HCT116 (cell line): ENCODE results near the gene ZBTB21. TPM values are rescaled to one million over a fixed set of nuclear protein-coding genes. Genes with fewer than 3 reads are reported as not detected.
"Not testable (repeated sequence)": the region's sequence is repeated elsewhere in the genome, so short reads cannot be mapped to it uniquely, and the experiment has no call there.

ENCODE experiments used
- ATAC-seq: fragments of 200-7000 bp; cut with Tn5 transposase; 2 replicates; pipeline ENCODE4 v1.9.1; 2020; ENCODE audit warnings: mild to moderate bottlenecking, moderate library complexity
- BruUV-seq: library from RNA; stranded (reverse); fragments of 400-500 nt; replicated peaks from 2 replicates; lab custom pipeline; 2021; lab: Mats Ljungman, UMichigan
- CTCF ChIA-PET: fragments of 300-600 bp; sonication (Branson Sonifier 250); formaldehyde crosslinking; loops from one replicate; lab custom pipeline; 2021; ENCODE audit warnings: antibody characterized with exemption; lab: Charles Lee
- POLR2A ChIA-PET: fragments of 300-600, 350-600 bp; sonication (Branson Sonifier 250); formaldehyde crosslinking; loops from one replicate; lab custom pipeline; 2021; ENCODE audit warnings: antibody characterized with exemption; lab: Charles Lee
- RAD21 ChIA-PET, 2 experiments: fragments of 300-600 bp; sonication (Branson Sonifier 250); formaldehyde crosslinking; loops; one replicate each; lab custom pipeline; 2023; ENCODE audit warnings: low total read pairs in 2 of 2; ENCODE audit not compliant: uncharacterized antibody in 2 of 2, unreplicated experiment in 2 of 2, low non-redundant PET in 1 of 2; lab: Charles Lee
- DNase-seq: peaks from one replicate; pipeline ENCODE4 v3.0.0-alpha.2; 2010; ENCODE audit warnings: low read depth, low spot score
- H2AFZ ChIP-seq: fragments of 200-600 bp; shearing (Covaris generic), sonication (generic); 2 replicates; pipeline ENCODE4 v1.6.1; 2017; ENCODE audit warnings: low read depth, mixed run types, mixed read lengths, antibody characterized with exemption, low read length; ENCODE audit not compliant: poor library complexity, severe bottlenecking
- H3K27ac ChIP-seq: 2 replicates; pipeline ENCODE4 v1.5.1; 2012; ENCODE audit warnings: low read depth, low read length
- H3K27me3 ChIP-seq: fragments of 200-600 bp; sonication (generic); 2 replicates; pipeline ENCODE4 v1.6.1; 2016; ENCODE audit warnings: mixed run types, low read length, mixed read lengths; ENCODE audit not compliant: insufficient read depth
- H3K36me3 ChIP-seq, 2 experiments: fragments of 200-500 bp in 1 of 2; fragments of 200-600 bp in 1 of 2; sonication (Bioruptor generic) in 1 of 2; sonication (generic) in 1 of 2; 2 replicates each; pipeline versions ENCODE4 v1.5.1 to v1.6.1; 2014 to 2016; ENCODE audit warnings: low read length in 2 of 2, inconsistent platforms in 1 of 2, mixed read lengths in 1 of 2, mixed run types in 1 of 2; ENCODE audit not compliant: insufficient read depth in 2 of 2, control insufficient read depth in 1 of 2
- H3K4me1 ChIP-seq, 2 experiments: fragments of 200-600 bp in 1 of 2; sonication (generic) in 1 of 2; 2 replicates each; pipeline versions ENCODE4 v1.5.1 to v1.6.1; 2012 to 2017; ENCODE audit warnings: low read length in 2 of 2, inconsistent platforms in 1 of 2, mild to moderate bottlenecking in 1 of 2, mixed read lengths in 1 of 2, mixed run types in 1 of 2, moderate library complexity in 1 of 2; ENCODE audit not compliant: insufficient read depth in 2 of 2, control insufficient read depth in 1 of 2
- H3K4me2 ChIP-seq: fragments of 200-600 bp; sonication (generic); 2 replicates; pipeline ENCODE4 v1.6.1; 2017; ENCODE audit warnings: mixed run types, low read length, mixed read lengths
- H3K4me3 ChIP-seq, 2 experiments: fragments of 200-600 bp in 1 of 2; sonication (generic) in 1 of 2; replicated peaks in 1 of 2; 2 replicates each; pipeline ENCODE4 v1.5.1; 2011 to 2016; ENCODE audit warnings: low read length in 2 of 2, control low read depth in 1 of 2, low read depth in 1 of 2, mild to moderate bottlenecking in 1 of 2, mixed read lengths in 1 of 2, mixed run types in 1 of 2
- H3K79me2 ChIP-seq: fragments of 200-600 bp; sonication (generic); 2 replicates; pipeline ENCODE4 v1.6.1; 2017; ENCODE audit warnings: mild to moderate bottlenecking, mixed run types, low read length, moderate library complexity, mixed read lengths; ENCODE audit not compliant: insufficient read depth
- H3K9ac ChIP-seq: fragments of 200-600 bp; sonication (generic); 2 replicates; pipeline ENCODE4 v1.6.1; 2016; ENCODE audit warnings: low read length, mixed read lengths
- H3K9me2 ChIP-seq: fragments of 200-600 bp; sonication (generic), shearing (Covaris generic); 2 replicates; pipeline ENCODE4 v1.6.1; 2017; ENCODE audit warnings: mixed run types, mild to moderate bottlenecking, moderate library complexity; ENCODE audit not compliant: insufficient read depth
- H3K9me3 ChIP-seq, 2 experiments: fragments of 200-500 bp in 1 of 2; fragments of 200-600 bp in 1 of 2; sonication (Bioruptor generic) in 1 of 2; sonication (generic) in 1 of 2; 2 replicates each; pipeline ENCODE4 v1.6.1; 2014 to 2017; ENCODE audit warnings: low read length in 2 of 2, mixed read lengths in 2 of 2, inconsistent platforms in 1 of 2, low read depth in 1 of 2, mild to moderate bottlenecking in 1 of 2, mixed run types in 1 of 2, moderate library complexity in 1 of 2; ENCODE audit not compliant: control insufficient read depth in 1 of 2, insufficient read depth in 1 of 2
- H4K20me1 ChIP-seq: fragments of 200-600 bp; sonication (generic), shearing (Covaris generic); 2 replicates; pipeline ENCODE4 v1.6.1; 2017; ENCODE audit warnings: mixed run types, mild to moderate bottlenecking, moderate library complexity; ENCODE audit not compliant: insufficient read depth
- CEBPB ChIP-seq: IDR thresholded peaks from 2 replicates; pipeline ENCODE4 v1.6.1; 2012; ENCODE audit warnings: low read depth
- MAX ChIP-seq: IDR thresholded peaks from 2 replicates; pipeline ENCODE4 v1.6.1; 2012
- POLR2A ChIP-seq: IDR thresholded peaks from 2 replicates; pipeline ENCODE4 v1.7.0; 2011; ENCODE audit warnings: borderline replicate concordance; ENCODE audit not compliant: insufficient read depth, insufficient read length; ENCODE audit errors: extremely low read depth
- RAD21 ChIP-seq: IDR thresholded peaks from 2 replicates; pipeline ENCODE4 v1.6.1; 2012; ENCODE audit warnings: low read depth, mild to moderate bottlenecking
- SIN3A ChIP-seq: IDR thresholded peaks from 2 replicates; pipeline ENCODE4 v1.6.1; 2012; ENCODE audit warnings: low read depth
- SP1 ChIP-seq: IDR thresholded peaks from 2 replicates; pipeline ENCODE4 v1.6.1; 2012; ENCODE audit warnings: low read depth
- YY1 ChIP-seq: IDR thresholded peaks from 2 replicates; pipeline ENCODE4 v1.6.1; 2011; ENCODE audit warnings: low read length, low read depth, moderate library complexity, mild to moderate bottlenecking; ENCODE audit not compliant: insufficient replicate concordance; ENCODE audit errors: extremely low read depth
- ZNF274 ChIP-seq: fragments of 200-500 bp; sonication (Bioruptor generic); IDR thresholded peaks from 2 replicates; pipeline ENCODE4 v1.6.1; 2014; ENCODE audit warnings: mild to moderate bottlenecking, low read depth, low read length, inconsistent platforms
- intact Hi-C: fragments of 100-400 bp; cut with micrococcal nuclease; formaldehyde crosslinking; loops from 2 replicates; pipeline ENCODE4 v1.10.0; 2022
- total RNA-seq: library from RNA; stranded (reverse); gene quantifications from one replicate; pipeline ENCODE4 v1.2.1, GENCODE V29; 2021; ENCODE audit not compliant: unreplicated experiment
- TF ChIP-seq, protein P1 (sequence below): IDR thresholded peaks from 2 replicates; pipeline ENCODE4 v1.6.1; 2012
- TF ChIP-seq, protein P2 (sequence below), 3 experiments: fragments of 200-600 bp in 1 of 3; sonication (generic) in 1 of 3; IDR thresholded peaks in 2 of 3; conservative IDR thresholded peaks in 1 of 3; 2 replicates each; pipeline ENCODE4 v1.5.1; 2012 to 2017; ENCODE audit warnings: low read depth in 2 of 3, low read length in 2 of 3, antibody characterized with exemption in 1 of 3, borderline replicate concordance in 1 of 3, control low read depth in 1 of 3, mild to moderate bottlenecking in 1 of 3, mixed read lengths in 1 of 3, mixed run types in 1 of 3, moderate library complexity in 1 of 3; ENCODE audit not compliant: insufficient read depth in 1 of 3

Gene ZBTB21
- total RNA-seq, 1 experiment from 2014 or later: 28.7 TPM

DNA sequence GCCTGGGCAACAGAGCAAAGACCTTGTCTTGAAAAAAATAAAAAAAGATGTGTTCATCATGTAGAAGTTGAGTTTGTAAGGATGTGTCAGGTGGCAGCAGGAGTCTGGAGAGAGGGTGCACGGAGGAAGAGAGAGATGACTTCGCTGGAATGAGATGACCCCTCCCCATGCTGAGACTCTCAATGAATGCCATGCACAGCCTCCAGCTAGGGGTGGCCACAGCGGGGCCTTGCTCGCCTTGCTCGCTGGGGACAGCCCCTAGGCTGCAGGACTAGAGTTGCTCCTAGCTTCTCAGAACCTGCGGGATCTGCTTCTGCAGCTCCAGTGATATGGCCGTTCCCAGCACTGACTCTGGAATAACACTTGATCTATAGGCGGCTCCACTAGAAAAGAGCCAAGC, 49.8 kb downstream of the ZBTB21 start:
- Histone ChIP-seq H3K9me3 (no peaks in the 10 kb centered on the region), H2AFZ (no peak overlapping the region), H3K27me3 (no peaks in the 10 kb centered on the region), H3K9me2 (no peaks in the 10 kb centered on the region), H3K36me3 (no peaks in the 10 kb centered on the region), H3K4me2 (no peak overlapping the region), H3K9ac (no peak overlapping the region), H3K4me3 (no peak overlapping the region), H3K4me1 (peaks cover 21 to 35% of the 10 kb centered on the region in 2 experiments), H4K20me1 (no peaks in the 10 kb centered on the region), H3K79me2 (no peaks in the 10 kb centered on the region), H3K27ac (no peak overlapping the region)
- ATAC-seq (no peak), DNase-seq (no peak)
- TF ChIP-seq ZNF274: no peak
- no peak for TF ChIP-seq POLR2A
- no peak for TF ChIP-seq YY1
- no peak for TF ChIP-seq SP1
- TF ChIP-seq, protein P1, sequence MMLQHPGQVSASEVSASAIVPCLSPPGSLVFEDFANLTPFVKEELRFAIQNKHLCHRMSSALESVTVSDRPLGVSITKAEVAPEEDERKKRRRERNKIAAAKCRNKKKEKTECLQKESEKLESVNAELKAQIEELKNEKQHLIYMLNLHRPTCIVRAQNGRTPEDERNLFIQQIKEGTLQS: no peak
- TF ChIP-seq SIN3A: no peak
- TF ChIP-seq, protein P2, sequence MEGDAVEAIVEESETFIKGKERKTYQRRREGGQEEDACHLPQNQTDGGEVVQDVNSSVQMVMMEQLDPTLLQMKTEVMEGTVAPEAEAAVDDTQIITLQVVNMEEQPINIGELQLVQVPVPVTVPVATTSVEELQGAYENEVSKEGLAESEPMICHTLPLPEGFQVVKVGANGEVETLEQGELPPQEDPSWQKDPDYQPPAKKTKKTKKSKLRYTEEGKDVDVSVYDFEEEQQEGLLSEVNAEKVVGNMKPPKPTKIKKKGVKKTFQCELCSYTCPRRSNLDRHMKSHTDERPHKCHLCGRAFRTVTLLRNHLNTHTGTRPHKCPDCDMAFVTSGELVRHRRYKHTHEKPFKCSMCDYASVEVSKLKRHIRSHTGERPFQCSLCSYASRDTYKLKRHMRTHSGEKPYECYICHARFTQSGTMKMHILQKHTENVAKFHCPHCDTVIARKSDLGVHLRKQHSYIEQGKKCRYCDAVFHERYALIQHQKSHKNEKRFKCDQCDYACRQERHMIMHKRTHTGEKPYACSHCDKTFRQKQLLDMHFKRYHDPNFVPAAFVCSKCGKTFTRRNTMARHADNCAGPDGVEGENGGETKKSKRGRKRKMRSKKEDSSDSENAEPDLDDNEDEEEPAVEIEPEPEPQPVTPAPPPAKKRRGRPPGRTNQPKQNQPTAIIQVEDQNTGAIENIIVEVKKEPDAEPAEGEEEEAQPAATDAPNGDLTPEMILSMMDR (IDR thresholded peaks at IDR 0.05 in 2 of 3, conservative IDR thresholded peaks at IDR 0.05 in 1 of 3; ENCODE audit: borderline replicate concordance in 1 of 3, insufficient read depth in 1 of 3, low read depth in 2 of 3, low read length in 2 of 3): no peak
- no peak for TF ChIP-seq CEBPB
- no peak for TF ChIP-seq MAX
- no peak for TF ChIP-seq RAD21
- intact Hi-C loops: no loop called here
- ChIA-PET RAD21 (no interaction called here), POLR2A (no interaction called here), CTCF (no interaction called here)
- no TSS peak for BruUV-seq

DNA sequence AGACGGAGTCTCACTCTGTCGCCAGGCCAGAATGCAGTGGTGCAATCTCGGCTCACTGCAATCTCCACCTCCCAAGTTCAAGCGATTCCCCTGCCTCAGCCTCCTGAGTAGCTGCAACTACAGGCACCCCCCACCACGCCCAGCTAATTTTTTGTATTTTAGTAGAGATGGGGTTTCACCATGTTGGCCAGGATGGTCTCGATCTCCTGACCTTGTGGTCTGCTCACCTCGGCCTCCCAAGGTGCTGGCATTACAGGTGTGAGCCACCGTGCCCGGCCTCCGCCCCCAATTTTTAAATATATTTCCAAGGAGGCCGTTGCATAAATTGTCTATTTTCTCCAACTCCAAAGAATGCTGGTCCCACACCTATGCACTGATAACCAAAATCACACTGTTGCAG, 50.5 kb downstream of the ZBTB21 start:
- RAD21 ChIA-PET, ATAC-seq, H4K20me1 ChIP-seq, POLR2A ChIA-PET, H3K9me3 ChIP-seq, H3K4me2 ChIP-seq, H2AFZ ChIP-seq, H3K9me2 ChIP-seq, H3K36me3 ChIP-seq, H3K9ac ChIP-seq, BruUV-seq, H3K4me3 ChIP-seq, H3K79me2 ChIP-seq, H3K27ac ChIP-seq, CTCF ChIA-PET, DNase-seq, H3K27me3 ChIP-seq, intact Hi-C loops: not testable (repeated sequence)
- peaks cover 21 to 38% of the 10 kb centered on the region in 2 experiments for H3K4me1 ChIP-seq
